ENCODE results near the gene SUCO.

SUCO gene

DNA sequence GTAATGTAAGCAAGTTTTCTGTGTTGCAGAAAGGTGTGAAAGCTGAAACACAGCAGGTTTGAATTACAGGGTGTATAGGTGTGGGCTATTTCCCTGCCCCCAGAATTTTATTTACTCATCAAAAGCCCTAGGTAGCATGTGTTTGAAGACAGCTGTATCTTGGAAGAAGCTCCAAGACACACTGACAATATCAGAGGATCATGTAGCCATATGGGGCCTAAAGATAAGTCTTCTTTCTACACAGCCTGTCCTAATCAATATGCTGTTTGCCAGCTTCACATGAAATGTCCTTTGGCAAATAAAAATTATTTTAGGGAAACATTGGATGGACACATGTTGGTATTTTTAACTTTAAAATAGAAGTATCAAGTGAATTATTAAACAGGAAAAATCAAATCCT lies 17.5 kb upstream of the SUCO start:
- no peak for DNase-seq (ENCODE audit: low spot score)

DNA sequence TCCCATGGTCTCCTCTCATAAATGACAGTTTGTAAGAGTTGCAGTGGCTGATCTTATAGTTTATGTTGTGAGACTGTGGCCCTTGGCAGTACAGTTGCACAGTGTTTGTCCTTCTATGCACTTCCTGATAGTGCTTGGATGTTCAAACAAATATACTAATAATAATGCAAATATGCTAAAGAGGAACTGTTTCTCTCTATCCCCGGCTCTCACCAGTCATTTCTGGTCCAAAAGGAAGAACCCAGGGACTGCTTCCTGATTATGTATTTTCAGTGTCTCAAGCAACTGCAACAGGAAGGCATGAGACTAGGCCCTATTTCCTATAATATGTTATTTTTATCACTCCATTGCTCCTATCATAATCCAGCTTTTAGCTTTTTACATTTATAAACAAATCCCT lies 17.0 kb upstream of the SUCO start:
- DNase-seq (ENCODE audit: low spot score), result peak; percentile 28

DNA sequence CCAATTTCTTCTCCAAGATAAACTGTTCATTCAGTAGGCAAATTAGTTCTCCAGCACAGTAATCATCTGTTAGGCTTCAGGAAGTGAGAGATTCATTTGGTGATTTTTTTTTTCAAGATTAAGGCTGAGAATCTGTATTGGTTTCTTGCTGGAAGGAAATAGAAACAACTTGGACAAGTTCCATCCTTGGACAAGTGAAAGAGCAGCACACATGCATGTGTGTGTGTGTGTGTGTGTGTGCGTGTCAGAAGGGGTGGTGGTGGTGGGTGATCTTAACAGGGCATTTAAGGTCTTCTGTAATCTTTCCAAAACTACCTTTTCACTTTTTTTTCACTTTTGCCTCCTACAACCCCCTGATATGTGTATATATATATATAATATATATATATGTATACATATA lies 15.9 kb upstream of the SUCO start:
- no peak for DNase-seq (ENCODE audit: low spot score)

DNA sequence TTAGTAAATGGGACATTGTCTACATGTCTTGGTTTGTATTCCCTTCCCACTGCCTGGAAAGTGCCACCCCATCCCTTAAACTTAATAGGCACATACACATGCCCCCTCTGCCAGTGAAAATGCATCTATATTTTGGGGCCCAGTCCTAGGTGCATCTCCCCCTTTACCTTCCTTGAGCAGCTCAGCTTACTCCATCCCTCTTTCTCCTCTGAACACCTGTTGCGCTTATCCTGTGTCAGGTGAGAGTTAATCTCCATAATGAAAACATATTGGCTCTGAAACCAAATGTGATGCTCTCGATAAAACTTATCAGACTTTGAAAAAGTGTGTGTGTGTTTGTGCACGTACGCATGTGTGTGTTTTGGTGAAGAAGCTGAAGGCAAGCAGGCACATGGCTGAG lies 15.4 kb upstream of the SUCO start:
- no peak for DNase-seq (ENCODE audit: low spot score)

DNA sequence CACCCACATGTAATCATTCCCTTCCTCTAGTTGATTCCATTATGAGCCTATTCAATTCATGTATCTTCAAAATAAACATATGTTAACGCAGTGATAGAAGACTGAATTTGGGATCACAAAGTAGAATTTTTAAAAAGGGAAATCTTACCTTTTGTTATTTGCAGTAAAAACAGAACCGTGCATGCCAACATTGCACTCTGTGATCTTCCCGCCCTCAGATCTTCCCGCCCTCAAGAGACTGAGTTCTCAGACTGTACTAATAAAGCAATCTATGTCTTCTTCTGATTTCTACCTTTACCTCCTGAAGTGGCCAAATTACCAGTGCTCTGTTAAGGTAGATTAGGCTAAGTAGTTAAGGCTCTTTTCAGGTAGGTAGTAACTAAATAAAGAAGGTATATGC lies 3.6 kb upstream of the SUCO start:
- DNase-seq (ENCODE audit: low spot score), result no peak

DNA sequence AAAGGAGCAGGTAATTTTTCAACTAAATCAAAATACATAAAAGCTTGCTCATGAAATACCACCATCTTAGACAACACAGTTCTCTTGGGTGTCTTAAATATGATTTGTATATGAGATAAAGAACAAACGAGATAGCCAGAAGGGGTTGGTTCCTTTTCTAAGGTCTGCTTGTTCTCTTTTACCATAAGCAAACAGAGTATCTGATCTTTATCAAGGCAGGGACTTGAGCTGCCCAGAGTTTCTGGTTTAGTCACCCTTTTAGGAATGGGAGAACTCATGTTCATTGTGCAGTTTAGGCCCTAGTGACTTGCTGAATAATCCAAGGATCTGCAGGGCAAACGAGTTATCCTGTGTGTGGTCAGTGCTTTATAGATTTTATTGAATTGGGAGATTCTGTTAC lies 3.0 kb upstream of the SUCO start:
- no peak for DNase-seq (ENCODE audit: low spot score)

DNA sequence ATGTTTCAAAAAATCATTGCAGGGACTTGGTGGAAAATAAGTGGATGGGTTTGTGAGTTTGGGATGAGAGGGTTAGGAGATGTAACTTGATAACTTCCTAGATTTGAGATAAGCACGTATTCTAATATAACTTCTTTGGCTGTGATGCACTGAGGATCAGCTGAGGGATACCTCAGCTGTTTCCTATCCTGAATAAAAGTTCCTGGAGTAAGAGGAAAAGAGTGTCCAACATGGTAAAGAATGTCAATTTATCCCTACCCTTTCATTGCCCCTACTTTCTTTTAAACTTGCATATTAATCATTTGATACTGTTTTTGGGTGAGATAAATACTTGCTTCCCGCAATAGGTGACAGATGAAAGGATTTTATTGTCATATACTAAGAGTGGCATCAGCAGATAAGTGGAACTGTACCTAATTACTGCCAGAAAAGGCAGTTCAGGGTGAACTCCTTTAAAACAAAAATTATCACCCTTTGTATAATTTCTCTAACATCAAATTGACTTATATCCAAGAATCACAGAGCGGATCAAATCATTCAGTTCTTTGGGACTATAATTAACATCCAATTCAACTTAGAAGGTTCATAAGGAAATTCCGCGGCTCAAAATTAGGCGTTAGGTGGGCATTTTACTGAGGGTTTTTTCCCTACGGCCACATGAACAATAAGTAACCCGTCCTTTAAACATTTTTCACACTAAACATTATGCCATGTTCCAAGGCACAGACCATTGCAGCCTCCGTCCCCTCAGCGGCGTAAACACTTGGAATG lies 1.4 kb upstream of the SUCO start:
- no peak for DNase-seq (ENCODE audit: low spot score)

DNA sequence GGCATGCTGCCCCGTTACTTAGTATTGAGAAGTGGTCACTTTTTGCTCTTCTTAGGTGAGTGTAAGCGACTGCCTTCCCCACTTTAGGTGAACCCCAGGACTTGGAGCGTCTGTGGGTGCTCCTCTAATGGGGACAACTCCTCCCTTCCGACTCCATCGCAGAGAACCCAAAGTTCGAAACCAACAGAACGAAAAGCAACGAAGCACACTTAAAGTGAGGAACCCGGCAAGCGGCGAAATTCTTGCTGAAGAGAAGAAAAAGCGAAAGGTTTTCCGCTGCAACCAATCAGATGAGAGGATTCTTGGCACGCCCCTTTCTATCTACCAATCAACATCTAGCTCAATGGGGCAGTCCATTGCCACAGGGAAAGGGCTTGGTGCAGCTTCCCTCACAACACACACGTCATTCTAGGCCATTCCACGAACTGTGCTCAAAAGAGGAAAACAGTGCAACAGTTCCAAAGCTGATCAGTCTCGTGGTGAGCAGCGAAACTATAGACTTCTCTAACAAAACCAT lies 709 bp upstream of the SUCO start:
- peak; percentile 100 for DNase-seq (ENCODE audit: low spot score)

DNA sequence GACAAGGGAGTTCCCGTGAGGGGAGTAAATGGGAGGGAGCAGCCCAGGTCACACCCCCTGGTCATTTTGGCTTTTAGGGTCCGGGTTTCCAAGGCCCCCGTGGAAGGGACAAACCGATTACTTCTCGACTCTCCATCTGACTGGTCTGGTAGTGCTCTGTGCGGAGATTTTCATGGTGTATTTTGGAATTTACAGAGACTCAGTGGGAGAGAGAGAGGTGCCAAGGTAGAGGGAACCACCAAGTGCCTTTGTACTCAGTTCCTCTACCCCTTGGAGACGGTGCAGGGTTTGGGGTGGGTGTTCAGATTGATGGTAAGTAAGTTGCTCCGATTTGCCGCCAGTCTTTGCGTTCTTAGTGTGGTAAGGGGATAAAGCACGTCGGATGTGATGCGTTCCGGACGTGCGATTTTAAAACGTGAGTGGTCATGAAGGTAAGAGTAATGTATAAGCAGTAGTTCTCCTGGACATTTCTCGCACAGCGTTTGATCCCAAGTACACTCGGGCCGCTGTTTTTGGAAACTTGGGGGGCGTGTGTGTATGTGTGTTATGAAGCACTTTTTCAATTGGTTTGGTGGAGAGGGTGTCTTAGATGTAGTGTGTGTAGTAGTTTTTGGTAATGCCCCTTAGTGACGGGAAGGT lies 682 bp downstream of the SUCO start:
- DNase-seq (ENCODE audit: low spot score), result peak; percentile 48

DNA sequence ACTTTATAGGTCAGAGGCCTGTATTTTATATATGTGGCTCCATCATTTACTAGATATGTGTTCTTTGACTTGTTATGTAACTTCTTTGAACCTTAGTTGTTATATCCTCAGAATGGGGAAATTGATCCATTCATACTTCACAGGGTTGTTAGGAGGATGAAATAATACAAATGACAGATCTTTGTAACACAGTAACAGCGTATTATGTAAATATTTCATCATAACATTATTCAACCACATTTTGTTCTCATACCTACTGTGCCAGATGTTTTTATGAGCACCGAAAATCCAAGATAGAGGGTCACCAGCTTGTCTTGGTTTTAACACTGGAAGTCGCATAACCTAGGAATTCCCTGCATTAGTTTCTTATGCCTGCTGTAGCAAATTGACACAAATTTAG lies 3.3 kb downstream of the SUCO start:
- DNase-seq (ENCODE audit: low spot score), result no peak

DNA sequence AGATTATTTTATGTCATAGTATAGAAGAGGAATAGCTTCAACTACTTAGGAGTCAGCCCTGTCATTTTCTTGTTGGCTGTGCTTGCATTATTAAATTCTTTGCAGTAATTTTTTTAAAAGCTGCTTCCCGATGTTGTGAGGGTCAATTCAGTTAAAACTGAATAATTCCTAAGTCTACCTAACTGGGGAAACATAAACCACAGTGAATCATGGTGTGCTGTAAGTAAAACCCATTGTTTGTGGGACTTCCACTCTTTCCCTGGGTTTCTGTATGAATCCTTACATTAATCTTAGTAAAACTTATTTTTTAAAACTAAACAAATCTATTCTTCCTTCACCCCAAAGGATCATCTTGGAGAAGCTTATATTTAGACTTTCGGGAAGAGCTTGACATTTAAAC lies 4.4 kb downstream of the SUCO start:
- no peak for DNase-seq (ENCODE audit: low spot score)

DNA sequence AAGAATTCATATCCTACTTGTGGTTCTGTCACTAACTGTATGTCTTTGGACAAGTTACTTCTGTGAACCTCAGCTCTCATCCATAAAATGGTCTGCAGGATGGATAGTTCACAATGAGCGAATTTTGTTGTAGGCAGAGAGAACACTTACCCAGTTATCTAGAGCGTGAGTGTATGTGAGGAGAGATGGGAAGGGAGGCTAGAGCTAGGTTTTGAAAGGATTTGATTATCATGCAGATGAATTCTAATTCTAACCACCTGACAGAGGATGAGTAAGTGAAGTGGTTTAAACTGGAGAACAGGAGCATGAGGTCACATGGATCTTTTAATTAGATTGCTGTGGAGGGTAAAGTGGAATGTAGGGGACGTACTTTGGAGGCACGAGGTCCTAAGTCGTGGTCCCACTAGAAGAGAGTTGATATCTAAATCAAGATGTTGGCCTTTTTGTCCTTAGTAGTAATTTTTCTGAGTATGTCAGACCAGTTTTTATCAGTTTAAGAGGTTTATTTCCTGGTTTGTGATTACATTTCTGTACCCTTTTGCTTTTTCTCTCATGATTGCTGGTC lies 5.0 kb downstream of the SUCO start:
- no peak for DNase-seq (ENCODE audit: low spot score)

DNA sequence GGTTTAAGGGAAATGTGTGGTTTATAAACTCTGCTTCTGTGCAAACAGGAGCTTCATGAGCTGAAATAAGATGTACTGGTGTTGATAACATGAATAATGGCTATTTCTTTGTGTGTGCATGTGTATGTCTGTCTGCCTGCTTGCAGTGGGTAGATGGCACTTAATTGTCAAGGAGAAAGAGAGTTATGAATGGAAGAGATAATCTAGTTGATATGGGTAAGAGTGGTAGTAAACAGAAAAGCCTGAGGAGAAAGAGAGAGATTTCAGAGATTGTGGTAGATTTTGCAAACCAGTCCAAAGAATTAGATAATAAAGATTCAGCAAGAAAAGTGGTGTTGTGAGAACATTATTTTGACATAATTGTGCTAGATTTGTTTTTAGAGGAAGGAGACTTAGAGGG lies 7.7 kb downstream of the SUCO start:
- DNase-seq (ENCODE audit: low spot score), result no peak

DNA sequence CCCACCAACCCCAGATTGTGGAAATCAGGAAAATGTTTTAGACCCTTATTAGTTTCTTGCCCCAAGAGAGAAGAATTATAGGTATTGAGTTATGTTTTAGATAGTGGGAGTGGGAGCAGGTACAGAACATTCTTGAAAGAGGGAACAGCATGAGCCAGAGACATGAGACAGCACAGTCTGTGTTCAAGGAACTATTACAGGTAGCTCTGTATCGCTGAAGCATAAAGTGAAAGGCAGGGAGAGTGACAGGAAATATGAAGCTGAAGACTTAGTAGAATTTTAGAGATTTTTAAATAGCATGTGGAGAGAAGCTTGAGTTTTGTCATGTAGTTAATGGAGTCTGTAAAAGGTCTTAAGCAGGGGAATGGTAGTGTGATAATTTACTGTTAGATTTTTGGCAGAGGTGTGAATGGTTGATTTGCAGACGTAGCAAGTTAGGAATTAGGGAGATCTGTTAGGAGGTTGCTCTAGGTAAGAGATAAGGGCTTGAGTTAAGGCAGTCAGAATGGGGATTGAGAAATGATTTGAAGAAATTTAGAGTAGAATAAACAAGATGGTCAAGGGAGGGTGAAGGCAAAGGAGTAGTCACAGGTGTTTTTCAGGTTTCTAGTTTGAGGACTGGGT lies 11.6 kb downstream of the SUCO start:
- no peak for DNase-seq (ENCODE audit: low spot score)

DNA sequence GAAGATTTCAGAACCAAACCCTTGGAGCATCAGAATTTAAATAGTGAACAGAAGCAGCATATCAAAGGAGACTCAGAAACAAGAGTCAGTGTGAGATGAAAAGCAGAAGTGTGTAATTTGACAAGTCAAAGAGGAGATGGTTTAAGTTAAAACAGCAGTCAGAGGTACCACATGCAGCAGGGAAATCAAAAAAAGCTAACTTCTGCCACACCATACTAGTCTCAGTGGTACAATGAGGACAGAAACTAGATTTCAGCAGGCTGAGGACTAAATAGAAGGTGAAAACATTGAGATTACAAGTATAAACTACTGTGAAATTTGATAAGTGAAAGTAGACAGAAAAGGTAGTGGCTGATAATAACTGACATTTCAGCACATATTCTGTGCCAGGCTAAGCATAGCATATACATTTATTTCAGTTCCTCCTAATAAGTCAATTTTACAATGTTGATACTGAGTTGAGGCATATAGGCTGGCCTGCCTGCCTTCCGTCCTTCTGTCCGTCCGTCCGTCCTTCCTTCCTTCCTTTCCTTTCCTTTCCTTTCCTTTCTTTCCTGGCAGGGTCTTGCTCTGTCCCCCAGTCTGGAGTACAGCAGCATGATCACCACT lies 12.6 kb downstream of the SUCO start:
- no peak for DNase-seq (ENCODE audit: low spot score)

DNA sequence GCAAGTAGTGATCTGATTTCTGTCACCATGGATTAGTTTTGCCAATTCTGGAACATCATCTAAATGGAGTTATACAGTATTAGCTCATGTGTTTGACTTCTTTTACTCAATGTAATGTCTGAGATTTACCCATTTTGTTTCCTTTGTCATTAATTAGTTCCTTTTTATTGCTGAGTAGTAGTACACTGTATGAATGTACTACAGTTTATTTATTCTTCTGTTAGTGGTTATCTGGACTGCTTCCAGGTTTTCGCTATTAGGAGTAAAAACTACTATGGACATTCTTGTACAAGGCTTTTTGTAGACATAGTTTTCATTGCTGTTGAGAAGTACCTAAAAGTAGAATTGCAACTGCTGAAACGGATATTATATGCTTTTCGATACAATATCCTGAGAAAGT lies 14.1 kb downstream of the SUCO start:
- DNase-seq (ENCODE audit: low spot score), result no peak

DNA sequence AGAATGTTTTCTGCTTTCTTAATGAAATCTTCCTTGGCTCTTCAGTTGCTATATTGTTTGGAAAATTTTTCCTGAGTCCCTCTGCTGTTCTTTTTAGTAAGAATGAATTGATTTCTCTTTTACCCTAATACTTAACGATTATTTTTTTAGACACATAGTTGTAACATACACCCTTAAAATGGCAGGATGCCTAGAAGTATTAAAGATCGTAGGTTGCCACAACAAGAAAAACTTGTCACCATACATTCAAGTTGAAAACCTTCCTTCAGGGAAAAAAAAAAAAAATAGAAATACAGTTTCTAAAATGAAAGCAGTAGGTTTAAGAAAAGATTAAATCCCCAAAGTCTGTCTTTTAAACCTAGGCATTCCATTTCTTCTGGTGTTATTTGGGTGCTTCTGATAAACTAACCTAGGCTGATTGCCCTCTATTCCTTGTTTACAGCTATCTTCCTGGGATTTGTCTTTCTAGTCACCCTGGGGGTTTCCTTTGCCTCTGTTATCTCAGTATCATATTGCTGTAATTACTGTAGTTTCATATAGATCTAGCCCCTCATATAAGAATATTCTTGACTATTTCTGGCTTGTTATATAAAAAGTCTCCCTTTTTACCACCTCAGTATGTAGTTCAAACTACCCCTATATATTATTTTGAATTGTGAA lies 16.8 kb downstream of the SUCO start:
- no peak for DNase-seq (ENCODE audit: low spot score)

DNA sequence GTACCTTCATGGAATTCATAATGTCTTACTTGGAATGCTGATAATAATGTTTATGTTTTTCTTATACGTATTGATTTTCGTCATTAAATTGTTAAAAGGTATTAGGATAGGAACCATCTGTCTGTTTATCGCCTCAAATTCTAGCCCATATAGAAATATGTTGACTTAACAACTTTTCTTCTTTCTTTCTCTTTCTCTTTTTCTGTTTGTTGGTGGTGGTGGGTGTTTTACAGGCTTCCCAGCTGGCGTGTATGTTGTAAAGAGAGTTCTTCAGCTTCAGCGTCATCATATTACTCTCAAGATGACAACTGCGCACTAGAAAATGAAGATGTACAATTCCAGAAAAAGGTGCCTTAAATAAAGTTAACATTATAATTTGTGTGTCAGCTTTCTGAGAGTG lies 18.3 kb downstream of the SUCO start:
- no peak for DNase-seq (ENCODE audit: low spot score)

DNA sequence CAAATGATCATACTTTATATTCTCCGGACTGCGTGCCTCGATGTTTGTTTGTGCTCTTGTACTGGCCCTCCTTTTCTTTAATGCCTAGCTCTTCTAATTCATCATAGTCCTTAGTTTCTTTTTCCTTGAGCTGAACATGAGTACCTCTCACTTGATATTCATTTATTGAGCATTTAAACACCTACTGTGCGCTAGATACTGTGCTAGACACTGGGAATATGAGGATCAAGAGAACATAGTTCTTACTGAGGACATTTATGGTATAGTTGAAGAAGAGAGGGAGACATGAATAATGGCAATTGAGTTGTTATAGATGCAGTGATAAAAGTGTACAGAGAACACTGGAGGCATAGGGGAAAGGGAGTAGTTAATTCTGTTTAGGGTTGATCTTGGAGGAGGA lies 22.0 kb downstream of the SUCO start:
- no peak for DNase-seq (ENCODE audit: low spot score)

DNA sequence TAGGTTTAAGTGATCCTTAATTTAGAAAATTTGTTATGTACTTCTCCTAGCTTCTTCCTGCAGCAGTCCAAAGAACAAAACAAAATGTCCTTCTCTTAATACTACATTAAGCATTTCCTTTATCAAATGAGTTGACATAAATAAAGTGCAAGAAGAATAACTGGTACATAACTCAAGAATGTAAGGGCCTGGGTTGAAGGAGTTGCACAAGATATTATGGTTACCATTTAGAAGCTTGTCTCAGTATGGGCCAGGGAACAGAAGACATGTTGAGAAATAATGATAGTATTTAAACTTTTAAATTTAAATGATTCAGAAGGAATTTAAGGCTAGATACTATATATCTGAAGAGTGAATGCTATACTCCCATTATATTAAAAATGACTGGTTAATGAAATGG lies 23.5 kb downstream of the SUCO start:
- DNase-seq (ENCODE audit: low spot score), result no peak

DNA sequence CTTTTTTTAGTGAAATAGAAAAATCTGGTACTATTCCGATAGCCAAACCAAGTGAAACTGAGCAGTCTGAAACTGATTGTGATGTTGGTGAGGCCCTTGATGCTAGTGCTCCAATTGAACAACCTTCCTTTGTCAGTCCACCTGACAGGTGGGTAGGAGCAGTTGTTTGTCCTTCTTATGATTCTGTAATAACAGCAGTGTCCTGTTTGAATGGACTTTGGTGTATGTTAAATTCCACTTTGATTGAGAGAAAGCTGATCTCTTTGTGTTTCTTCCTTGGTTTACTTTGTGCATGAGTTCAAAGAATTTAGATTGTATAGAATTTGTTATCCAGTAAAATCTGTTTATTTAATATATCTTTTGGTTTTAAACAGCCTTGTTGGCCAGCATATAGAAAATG lies 24.3 kb downstream of the SUCO start:
- no peak for DNase-seq (ENCODE audit: low spot score)

DNA sequence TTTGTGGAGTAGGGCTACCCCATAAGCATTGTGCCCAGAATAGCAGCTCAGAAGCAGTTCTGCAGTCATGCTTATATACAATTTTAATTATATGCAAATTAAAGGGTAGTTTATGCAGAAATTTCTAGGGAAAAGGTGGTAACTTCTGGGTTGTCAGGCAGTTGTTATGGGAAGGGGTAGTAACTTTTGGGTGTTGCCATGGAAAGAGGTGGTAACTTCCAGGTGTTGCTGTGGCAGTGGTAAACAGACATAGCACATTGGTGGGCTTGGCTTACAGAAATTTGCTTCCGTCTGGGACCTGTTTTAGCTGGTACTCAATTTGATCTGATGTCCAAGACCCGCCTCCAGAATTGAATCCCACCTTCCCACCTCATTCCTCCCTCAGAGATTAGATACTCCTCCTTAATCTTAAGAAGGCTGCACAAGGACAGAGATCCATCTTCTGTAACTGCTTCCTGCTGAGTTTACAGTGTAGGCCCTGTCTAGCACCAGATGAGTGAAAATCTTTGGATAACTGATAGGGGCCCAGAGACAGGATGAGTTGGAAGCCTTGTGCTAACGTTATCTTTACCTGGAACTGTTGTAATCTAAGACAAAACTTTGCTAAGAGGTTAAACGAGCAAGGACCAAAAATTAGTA lies 26.7 kb downstream of the SUCO start:
- no peak for DNase-seq (ENCODE audit: low spot score)

Data from pons (tissue), 1 donor.